IMR-90 (cell line): ENCODE results near the gene ADAP1. TPM values are rescaled to one million over a fixed set of nuclear protein-coding genes. Genes with fewer than 3 reads are reported as not detected.

Source experiments
- ATAC-seq: fragments of 200-7000 bp; cut with Tn5 transposase; 2 replicates; pipeline ENCODE4 v1.9.1; 2020; ENCODE audit warnings: low read depth, mild to moderate bottlenecking, moderate library complexity
- BruUV-seq: library from RNA; stranded (reverse); fragments of 400-500 nt; replicated peaks from 2 replicates; lab custom pipeline; 2021; lab: Mats Ljungman, UMichigan
- CTCF ChIA-PET: fragments of 300-600 bp; formaldehyde crosslinking; extraction: SDS; loops from one replicate; lab custom pipeline; 2021; ENCODE audit warnings: antibody characterized with exemption; lab: Yijun Ruan, JAX
- POLR2A ChIA-PET: fragments of 300-600 bp; sonication (Branson Sonifier 250); formaldehyde crosslinking; loops from one replicate; lab custom pipeline; 2022; ENCODE audit warnings: antibody characterized with exemption; ENCODE audit not compliant: unreplicated experiment; lab: Charles Lee
- DNase-seq: peaks from one replicate; pipeline ENCODE4 v3.0.0; 2013
- H2AFZ ChIP-seq: replicated peaks from 2 replicates; pipeline ENCODE3; 2013; ENCODE audit warnings: low read length, mild to moderate bottlenecking; ENCODE audit not compliant: poor library complexity
- H2AK5ac ChIP-seq: 2 replicates; pipeline ENCODE4 v1.6.1; 2013; ENCODE audit warnings: low read depth, low read length, inconsistent platforms
- H2AK9ac ChIP-seq: replicated peaks from 2 replicates; pipeline ENCODE3; 2013; ENCODE audit warnings: mild to moderate bottlenecking, low read depth, low read length, moderate library complexity; ENCODE audit not compliant: poor library complexity
- H2BK120ac ChIP-seq: 2 replicates; pipeline ENCODE4 v1.6.1; 2013; ENCODE audit warnings: low read depth, low read length, inconsistent platforms
- H2BK15ac ChIP-seq: 3 replicates; pipeline ENCODE4 v1.6.1; 2013; ENCODE audit warnings: low read depth, low read length, inconsistent platforms
- H2BK20ac ChIP-seq: 2 replicates; pipeline ENCODE4 v1.6.1; 2013; ENCODE audit warnings: low read depth, mild to moderate bottlenecking, inconsistent platforms, low read length, moderate library complexity
- H2BK5ac ChIP-seq: 2 replicates; pipeline ENCODE4 v1.6.1; 2013; ENCODE audit warnings: mild to moderate bottlenecking, low read depth, low read length, inconsistent platforms; ENCODE audit not compliant: poor library complexity, severe bottlenecking
- H3K14ac ChIP-seq: replicated peaks from 2 replicates; pipeline ENCODE4 v1.6.1; 2013; ENCODE audit warnings: low read depth, low read length, inconsistent platforms
- H3K18ac ChIP-seq: 2 replicates; pipeline ENCODE4 v1.6.1; 2013; ENCODE audit warnings: low read depth, low read length, control low read depth
- H3K23ac ChIP-seq: 2 replicates; pipeline ENCODE4 v1.6.1; 2013; ENCODE audit warnings: low read depth, low read length, inconsistent platforms
- H3K27ac ChIP-seq: 2 replicates; pipeline ENCODE4 v1.5.1; 2013; ENCODE audit warnings: mild to moderate bottlenecking, control low read depth, low read length; ENCODE audit not compliant: insufficient read depth
- H3K27me3 ChIP-seq: 2 replicates; pipeline ENCODE4 v1.6.1; 2013; ENCODE audit warnings: low read length; ENCODE audit not compliant: control insufficient read depth, insufficient read depth
- H3K36me3 ChIP-seq: 2 replicates; pipeline ENCODE4 v1.6.1; 2013; ENCODE audit warnings: low read length, mixed read lengths; ENCODE audit not compliant: control insufficient read depth, insufficient read depth
- H3K4ac ChIP-seq: 2 replicates; pipeline ENCODE4 v1.6.1; 2013; ENCODE audit warnings: low read depth, low read length, inconsistent platforms
- H3K4me1 ChIP-seq: 2 replicates; pipeline ENCODE4 v1.6.1; 2013; ENCODE audit warnings: low read length, mixed read lengths; ENCODE audit not compliant: control insufficient read depth, insufficient read depth
- H3K4me2 ChIP-seq: 2 replicates; pipeline ENCODE4 v1.6.1; 2013; ENCODE audit warnings: low read depth, mild to moderate bottlenecking, control low read depth, low read length, moderate library complexity
- H3K4me3 ChIP-seq: 2 replicates; pipeline ENCODE4 v1.5.1; 2013; ENCODE audit warnings: low read depth, mild to moderate bottlenecking, control low read depth, low read length, moderate library complexity; ENCODE audit not compliant: insufficient read depth
- H3K56ac ChIP-seq: 2 replicates; pipeline ENCODE4 v1.6.1; 2013; ENCODE audit warnings: low read length, inconsistent platforms; ENCODE audit not compliant: insufficient read depth; ENCODE audit errors: extremely low read depth
- H3K79me1 ChIP-seq, 2 experiments: 2 replicates each; pipeline ENCODE4 v1.6.1; 2013; ENCODE audit warnings: low read length in 2 of 2, inconsistent platforms in 1 of 2, low read depth in 1 of 2
- H3K9ac ChIP-seq: 2 replicates; pipeline ENCODE4 v1.6.1; 2013; ENCODE audit warnings: low read depth, low read length, control low read depth
- H3K9me1 ChIP-seq: 2 replicates; pipeline ENCODE4 v1.6.1; 2013; ENCODE audit warnings: low read length, inconsistent platforms; ENCODE audit not compliant: insufficient read depth
- H3K9me3 ChIP-seq: 2 replicates; pipeline ENCODE4 v1.6.1; 2013; ENCODE audit warnings: low read length; ENCODE audit not compliant: control insufficient read depth, insufficient read depth
- H4K20me1 ChIP-seq: 2 replicates; pipeline ENCODE4 v1.6.1; 2013; ENCODE audit warnings: low read length, inconsistent platforms; ENCODE audit not compliant: insufficient read depth
- H4K5ac ChIP-seq: 2 replicates; pipeline ENCODE4 v1.6.1; 2013; ENCODE audit warnings: mild to moderate bottlenecking, low read depth, low read length, control low read depth
- H4K8ac ChIP-seq, 2 experiments: 2 replicates each; pipeline ENCODE4 v1.6.1; 2013; ENCODE audit warnings: low read depth in 2 of 2, low read length in 2 of 2, control low read depth in 1 of 2, inconsistent platforms in 1 of 2
- H4K91ac ChIP-seq: 2 replicates; pipeline ENCODE4 v1.6.1; 2013; ENCODE audit warnings: low read depth, low read length, inconsistent platforms; ENCODE audit not compliant: insufficient read depth
- FOS ChIP-seq: fragments of 150-350 bp; IDR thresholded peaks from 2 replicates; pipeline ENCODE4 v1.6.1; 2016; ENCODE audit warnings: low read depth, low read length
- WGBS, 2 experiments: methylation state at CpG; one replicate each; pipeline versions ENCODE4 v1.1.5 to v1.1.7; 2013; ENCODE audit warnings: missing lambda C conversion rate in 2 of 2; ENCODE audit not compliant: insufficient read length in 1 of 2; ENCODE audit errors: extremely low coverage in 2 of 2; 5-methylcytosine and 5-hydroxymethylcytosine counted together
- dilution Hi-C: fragments of 300-500 bp; cut with HindIII; formaldehyde crosslinking; loops from one replicate; pipeline ENCODE4 v1.14.3; 2018; ENCODE audit warnings: low sequenced_read_pairs; ENCODE audit not compliant: unreplicated experiment
- in situ Hi-C: fragments of 300-500 bp; cut with MboI; formaldehyde crosslinking; loops from 3 replicates; pipeline ENCODE4 v1.14.3; 2019; ENCODE audit warnings: low sequenced_read_pairs, inconsistent platforms, mixed read lengths
- intact Hi-C: fragments of 100-400 bp; cut with micrococcal nuclease; formaldehyde crosslinking; loops from 2 replicates; pipeline ENCODE4 v1.10.0; 2022
- polyA plus RNA-seq, 3 experiments: library from polyadenylated mRNA; depleted of rRNA; stranded (reverse); fragments of >200 nt; gene quantifications; 2 replicates each; pipeline ENCODE4 v1.2.3, GENCODE V29; 2012; ENCODE audit warnings: low replicate concordance in 1 of 3
- total RNA-seq: library from RNA; depleted of rRNA; stranded (reverse); fragments of >200 nt; gene quantifications from 2 replicates; pipeline ENCODE4 v1.2.3, GENCODE V29; 2012

The ADAP1 gene
- total and polyA plus RNA-seq, 2 of the 4 experiments (the other 2 are of a cell fraction) = 1.4 to 2.0 TPM

- Histone ChIP-seq H3K9ac (no peak overlapping the region), H2AK5ac (no peak overlapping the region), H3K9me1 (no peaks in the 10 kb centered on the region), H3K56ac (no peak overlapping the region), H2AK9ac (no peak overlapping the region), H3K9me3 (no peaks in the 10 kb centered on the region), H3K18ac (no peak overlapping the region), H2BK20ac (no peak overlapping the region), H3K4ac (no peak overlapping the region), H2AFZ (no peak overlapping the region), H4K20me1 (no peaks in the 10 kb centered on the region), H3K27me3 (no peaks in the 10 kb centered on the region; the same call in 1 of the 2 replicates), H3K23ac (no peak overlapping the region), H3K27ac (no peak overlapping the region), H4K91ac (no peak overlapping the region), H3K14ac (no peak overlapping the region), H3K4me1 (no peaks in the 10 kb centered on the region; the same call in 1 of the 2 replicates), H4K5ac (no peak overlapping the region), H3K36me3 (no peaks in the 10 kb centered on the region), H2BK120ac (no peak overlapping the region), H4K8ac (no peak overlapping the region), H2BK5ac (no peak overlapping the region), H3K4me2 (no peak overlapping the region), H3K79me1 (no peaks in the 10 kb centered on the region), H3K4me3 (no peak overlapping the region), H2BK15ac (no peak overlapping the region)
- TF ChIP-seq FOS = no peak
- dilution Hi-C loops = no loop called here
- no peak for ATAC-seq
- CTCF ChIA-PET = no interaction called here
- POLR2A ChIA-PET = no interaction called here
- no peak for DNase-seq
- in situ Hi-C loops = no loop called here
- intact Hi-C loops = no loop called here
- BruUV-seq = no TSS peak
- 88% methylated on average over 15 of the region's 20 CpGs; no CpG with 5 or more reads in 1 of the 2 experiments for WGBS, 2 experiments
Observed at GRCh38 chr7:983616-984071, 29.2 kb upstream of the ADAP1 start.
